Measurements from ENCODE around the gene FCRLB. TPM values are rescaled to one million over a fixed set of nuclear protein-coding genes. Genes with fewer than 3 reads are reported as not detected.
A peak's percentile ranks its signal among the peaks of the same experiment; 100 is the strongest.
"Not testable (repeated sequence)": the region's sequence is repeated elsewhere in the genome, so short reads cannot be mapped to it uniquely, and the experiment has no call there.

FCRLB gene, protein sequence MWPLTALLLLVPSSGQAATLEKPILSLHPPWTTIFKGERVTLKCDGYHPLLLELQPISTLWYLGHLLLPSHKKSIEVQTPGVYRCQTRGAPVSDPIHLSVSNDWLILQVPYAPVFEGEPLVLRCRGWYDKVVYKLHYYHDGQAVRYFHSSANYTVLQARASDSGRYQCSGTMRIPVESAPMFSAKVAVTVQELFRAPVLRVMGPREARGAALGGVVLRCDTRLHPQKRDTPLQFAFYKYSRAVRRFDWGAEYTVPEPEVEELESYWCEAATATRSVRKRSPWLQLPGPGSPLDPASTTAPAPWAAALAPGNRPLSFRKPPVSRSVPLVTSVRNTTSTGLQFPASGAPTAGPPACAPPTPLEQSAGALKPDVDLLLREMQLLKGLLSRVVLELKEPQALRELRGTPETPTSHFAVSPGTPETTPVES
- total RNA-seq, result 0.53 TPM

DNA sequence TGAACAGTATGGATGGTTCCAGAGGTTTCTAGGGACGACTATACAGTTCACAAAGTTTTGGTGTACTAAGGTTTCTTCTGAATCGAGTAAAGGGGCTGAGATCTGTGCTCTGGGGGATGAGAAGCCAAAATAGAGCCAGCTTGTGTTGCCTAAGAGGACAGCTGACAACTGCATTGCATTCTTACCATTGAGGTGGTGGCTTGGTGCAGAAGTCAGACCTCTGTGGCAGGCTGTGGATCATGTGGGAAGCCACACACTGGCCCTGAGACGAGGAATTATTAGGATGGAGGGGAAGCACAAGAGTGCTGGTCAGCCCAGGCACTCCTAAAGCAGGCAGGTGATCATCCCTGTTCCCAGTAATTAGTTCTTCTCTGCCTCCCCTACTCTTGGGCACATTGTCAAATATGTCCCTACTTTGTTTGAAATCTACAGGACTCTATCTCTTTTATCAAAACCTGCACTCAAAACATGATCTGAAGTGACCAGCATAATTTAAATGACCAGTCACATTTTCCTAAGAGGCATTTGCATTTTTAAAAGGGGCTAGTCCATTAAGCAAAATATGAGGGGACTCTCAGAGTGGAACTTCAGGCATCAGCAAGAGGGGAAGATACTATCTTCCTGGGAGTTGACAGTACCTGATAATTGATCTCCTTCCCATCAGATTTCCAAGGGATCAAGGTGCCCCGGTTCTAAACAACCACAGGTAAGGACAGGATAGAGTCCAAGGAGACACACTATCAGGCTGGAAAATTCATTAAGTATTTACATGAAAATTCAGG lies at the start of gene FCRLB:
TSS of gene FCRLB (plus strand) at position 589 of the 782 bp plus-strand sequence. CDS start 1,129 bp downstream, outside the sequence.
- ATAC-seq (no peak), DNase-seq (ENCODE audit: low spot score) (no peak)

DNA sequence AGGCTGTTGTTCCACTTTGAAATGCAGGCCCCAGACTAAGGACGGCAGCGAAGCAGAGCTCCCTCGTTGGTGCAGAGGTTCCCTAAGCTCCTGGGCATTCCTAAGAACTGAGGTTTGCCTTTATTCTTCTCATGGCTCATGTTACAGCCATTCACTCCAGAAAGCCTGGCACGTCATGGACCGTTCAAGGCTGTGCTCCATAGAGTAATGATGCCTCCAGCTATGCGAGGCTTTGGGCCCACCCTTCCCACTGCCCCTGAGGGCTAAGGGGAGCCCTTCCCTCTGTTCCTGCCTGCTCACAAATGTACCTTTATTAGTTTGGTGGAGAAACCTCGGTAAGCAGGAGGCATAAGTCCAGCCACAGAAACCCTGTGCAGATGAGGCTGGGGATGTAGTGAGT lies 47.9 kb upstream of the FCRLB start:
- DNase-seq (ENCODE audit: low spot score); ATAC-seq: not testable (repeated sequence)

DNA sequence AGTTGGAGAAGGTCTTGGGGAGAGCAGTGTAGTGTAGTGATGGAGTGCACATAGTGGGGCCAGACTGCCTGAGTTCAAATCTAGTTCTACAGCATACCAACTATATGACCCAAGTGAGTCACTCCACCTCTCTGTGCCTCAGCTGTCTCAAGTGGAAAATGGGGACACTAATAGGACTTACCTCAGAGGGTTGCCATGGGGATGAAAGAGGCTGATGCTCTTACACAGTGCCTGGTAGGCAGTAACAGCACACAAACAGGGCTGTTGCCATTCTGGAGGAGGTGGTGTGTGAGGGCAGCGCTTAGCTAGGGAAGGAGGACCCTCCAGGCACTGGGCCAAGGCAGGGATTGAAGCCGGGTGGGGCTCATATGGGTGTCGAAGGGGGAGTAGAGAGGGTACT lies 46.9 kb upstream of the FCRLB start:
- DNase-seq (ENCODE audit: low spot score); ATAC-seq: not testable (repeated sequence)

DNA sequence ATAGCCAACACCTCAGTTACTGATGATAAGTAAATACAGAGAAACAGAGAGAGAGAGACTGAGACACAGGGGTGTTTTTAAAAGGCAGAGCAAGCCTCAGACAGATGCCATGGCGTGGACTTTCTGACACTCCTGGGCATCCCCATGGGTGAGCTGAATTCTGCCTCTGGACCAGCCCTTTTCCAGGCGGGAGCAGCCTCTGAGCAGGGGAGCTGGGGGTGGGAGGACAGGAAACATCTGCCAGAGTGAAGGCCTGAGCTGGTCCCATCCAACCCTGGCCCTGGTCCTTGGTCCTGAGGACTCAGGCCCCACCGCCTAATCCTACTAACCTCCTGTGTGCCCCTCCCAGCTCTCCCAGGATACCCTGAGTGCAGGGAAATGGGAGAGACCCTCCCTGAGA lies 46.4 kb upstream of the FCRLB start:
- not testable (repeated sequence) for DNase-seq (ENCODE audit: low spot score); ATAC-seq

DNA sequence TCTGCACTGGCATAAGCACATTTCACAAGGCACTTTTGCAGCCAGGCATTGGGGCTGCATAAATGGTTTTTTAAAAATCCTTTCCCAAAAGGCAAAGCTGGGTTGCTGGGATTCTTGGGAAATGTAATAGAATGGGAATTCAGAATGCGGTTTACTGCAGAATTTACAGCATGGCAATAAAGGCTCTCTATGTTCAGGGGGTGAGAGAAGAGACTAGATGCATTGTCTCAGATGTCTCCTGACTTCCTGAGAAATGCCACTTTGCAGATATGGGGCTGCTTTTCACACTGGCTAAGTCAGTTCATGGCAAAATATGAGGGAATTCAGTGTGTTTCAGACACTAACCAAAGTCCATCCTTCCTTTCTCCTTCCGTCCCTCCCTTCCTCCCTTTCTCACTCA lies 44.9 kb upstream of the FCRLB start:
- no peak for DNase-seq (ENCODE audit: low spot score)
- no peak for ATAC-seq

DNA sequence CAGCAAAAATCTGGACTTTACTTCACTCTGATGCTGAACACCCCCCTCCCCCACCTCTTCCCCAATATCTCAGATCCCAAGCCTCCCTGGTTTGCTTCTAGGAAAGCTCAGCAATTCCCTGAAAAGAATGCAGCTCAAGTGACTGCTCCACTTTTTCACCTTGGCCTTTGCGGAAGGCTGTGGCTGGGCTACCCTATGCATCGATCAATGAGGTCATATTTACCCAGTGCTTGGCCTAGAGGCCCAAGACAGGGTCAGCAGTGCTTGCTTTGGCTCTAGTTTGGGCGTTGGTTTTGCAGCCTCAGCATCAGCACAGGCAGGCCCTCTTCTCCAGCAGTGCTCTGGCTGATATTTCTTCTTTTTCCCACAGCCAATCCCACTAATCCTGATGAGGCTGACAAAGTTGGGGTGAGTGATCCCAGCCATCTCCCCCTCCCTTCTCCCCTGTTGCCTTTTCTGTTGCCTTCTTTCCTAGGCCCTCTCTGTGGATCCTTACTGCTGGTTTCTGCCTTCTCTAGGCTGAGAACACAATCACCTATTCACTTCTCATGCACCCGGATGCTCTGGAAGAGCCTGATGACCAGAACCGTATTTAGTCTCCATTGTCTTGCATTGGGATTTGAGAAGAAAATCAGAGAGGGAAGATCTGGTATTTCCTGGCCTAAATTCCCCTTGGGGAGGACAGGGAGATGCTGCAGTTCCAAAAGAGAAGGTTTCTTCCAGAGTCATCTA lies 44.2 kb upstream of the FCRLB start:
- ATAC-seq, result peak; percentile 97
- DNase-seq (ENCODE audit: low spot score), result peak; percentile 72

DNA sequence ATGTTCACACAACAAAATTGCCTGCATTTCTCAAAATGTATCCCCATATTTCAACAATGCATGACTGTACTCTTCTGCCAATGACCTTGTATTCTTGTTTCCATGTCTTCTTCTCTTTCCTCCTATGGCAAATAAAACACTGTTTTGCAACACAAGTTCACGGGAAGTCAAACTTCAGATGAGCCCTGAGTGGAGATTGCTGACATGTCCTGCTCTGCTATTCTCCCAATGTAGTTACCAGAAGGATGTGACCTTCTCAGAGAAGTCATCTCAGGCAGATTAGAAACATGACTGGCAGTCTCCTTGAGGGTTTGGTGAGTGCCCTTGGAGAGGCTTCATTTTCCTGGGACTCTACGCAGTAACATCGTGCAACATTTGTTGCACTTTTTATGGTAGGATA lies 42.8 kb upstream of the FCRLB start:
- DNase-seq (ENCODE audit: low spot score) (no peak), ATAC-seq (peak; percentile 12)

DNA sequence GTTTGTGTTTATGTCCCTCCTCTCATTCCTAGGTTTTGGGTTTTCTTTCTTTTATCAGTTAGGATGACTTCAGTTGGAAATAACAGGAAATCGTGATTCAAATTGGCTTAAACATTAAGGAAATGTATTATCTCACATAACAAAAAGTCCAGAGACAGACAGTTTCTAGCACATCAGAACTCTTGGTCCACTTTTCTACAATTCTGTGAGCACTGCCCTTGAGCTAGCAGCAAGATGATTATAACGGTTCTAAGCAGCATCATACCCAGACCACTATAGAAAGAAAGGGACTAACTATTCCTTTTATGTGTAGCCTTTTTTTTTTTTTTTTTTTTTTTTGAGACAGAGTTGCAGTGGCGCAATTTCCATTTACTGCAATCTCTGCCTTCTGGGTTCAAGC lies 39.5 kb upstream of the FCRLB start:
- no peak for ATAC-seq
- DNase-seq (ENCODE audit: low spot score), result no peak

DNA sequence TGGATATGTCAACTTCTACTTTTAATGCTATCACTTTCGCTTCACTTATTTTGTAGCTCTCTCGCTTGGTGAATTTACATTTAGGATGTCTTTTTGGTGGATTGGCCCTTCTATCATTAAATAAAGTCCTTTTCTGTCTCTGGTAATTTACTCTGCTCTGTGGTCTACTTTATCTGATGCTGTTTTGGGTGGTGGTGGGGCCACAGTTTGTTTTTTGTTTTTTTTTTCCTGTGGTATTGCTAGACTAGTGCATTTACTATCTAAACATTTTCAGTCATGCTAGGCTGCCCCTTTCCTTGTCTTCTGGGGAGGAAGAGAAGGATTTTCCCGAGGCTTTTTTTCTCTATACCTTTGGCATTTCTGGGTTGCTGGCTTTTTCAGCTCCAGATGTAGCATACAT lies 32.4 kb upstream of the FCRLB start:
- no peak for DNase-seq (ENCODE audit: low spot score)
- ATAC-seq, result no peak

DNA sequence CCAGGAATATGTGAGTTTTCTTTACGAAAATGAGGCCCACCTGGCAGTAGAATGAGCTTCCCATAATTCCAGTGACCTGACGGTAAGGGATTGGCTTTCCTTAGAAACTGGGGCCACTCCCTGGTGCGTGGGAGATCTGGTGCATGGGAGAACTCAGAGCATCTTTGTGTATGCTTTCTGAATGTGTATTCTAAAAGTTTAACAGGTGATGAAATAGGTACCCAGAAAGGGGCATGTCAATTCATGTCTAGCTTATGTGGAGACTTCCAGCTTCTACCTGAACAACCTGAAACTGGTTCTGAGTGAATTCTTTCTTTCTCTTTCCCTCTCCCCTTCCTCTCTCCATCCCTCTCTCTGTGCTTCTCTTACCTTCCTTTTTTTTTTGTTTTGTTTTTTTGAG lies 29.5 kb upstream of the FCRLB start:
- ATAC-seq, result no peak

DNA sequence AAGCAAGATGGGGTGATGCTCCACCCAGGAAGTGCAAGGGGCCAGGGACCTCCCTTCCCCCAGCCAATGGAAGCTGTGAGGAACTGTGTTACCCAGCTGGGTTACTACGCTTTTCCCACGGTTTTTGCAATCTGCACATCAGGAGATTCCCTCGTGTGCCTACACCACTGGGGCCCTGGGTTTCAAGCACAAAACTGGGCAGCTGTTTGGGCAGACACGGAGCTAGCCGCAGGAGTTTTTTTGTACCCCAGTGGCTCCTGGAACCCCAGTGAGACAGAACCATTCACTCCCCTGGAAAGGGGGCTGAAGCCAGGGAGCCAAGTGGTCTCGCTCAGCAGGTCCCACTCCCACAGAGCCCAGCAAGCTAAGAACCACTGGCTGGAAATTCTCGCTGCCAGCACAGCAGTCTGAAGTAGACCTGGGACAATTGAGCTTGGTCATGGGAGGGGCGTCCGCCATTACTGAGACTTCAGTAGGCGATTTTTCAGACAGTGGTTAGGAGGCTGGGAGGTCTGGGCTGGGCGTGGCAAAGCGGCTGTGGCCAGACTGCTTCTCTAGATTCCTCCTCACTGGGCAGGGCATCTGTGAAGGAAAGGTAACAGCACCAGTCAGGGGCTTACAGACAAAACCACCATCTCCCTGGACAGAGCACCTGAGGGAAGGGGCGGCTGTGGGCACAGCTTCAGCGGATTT lies 28.2 kb upstream of the FCRLB start:
- DNase-seq (ENCODE audit: low spot score); ATAC-seq: not testable (repeated sequence)

More for the DNA sequence above, 29.5 kb upstream of the FCRLB start:
- DNase-seq (ENCODE audit: low spot score), result no peak

DNA sequence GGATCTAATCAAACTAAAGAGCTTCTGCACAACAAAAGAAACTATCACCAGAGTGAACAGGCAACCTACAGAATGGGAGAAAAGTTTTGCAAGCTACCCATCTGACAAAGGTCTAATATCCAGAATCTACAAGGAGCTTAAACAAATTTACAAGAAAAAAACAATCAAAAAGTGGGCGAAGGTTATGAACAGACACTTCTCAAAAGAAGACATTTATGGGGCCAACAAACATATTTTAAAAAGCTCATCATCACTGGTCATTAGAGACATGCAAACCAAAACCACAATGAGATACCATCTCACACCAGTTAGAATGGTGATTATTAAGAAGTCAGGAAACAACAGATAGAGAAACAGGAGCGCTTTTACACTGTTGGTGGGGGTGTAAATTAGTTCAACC lies 23.0 kb upstream of the FCRLB start:
- ATAC-seq; DNase-seq (ENCODE audit: low spot score): not testable (repeated sequence)

DNA sequence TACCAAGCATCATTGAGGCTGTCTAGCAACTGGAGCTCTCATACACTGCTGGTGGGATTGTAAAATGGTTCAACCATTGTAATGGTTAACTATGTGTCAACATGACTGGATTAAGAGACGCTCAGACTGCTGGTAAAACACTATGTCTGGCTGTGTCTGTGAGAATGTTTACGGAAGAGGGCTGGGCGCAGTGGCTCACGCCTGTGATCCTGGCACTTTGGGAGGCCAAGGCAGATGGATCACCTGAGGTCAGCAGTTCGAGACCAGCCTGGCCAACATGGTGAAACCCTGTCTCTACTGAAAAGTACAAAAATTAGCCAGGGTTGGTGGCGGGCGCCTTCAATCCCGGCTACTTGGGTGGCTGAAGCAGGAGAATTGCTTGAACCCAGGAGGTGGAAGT lies 19.1 kb upstream of the FCRLB start:
- ATAC-seq (peak; percentile 60), DNase-seq (ENCODE audit: low spot score) (no peak)

DNA sequence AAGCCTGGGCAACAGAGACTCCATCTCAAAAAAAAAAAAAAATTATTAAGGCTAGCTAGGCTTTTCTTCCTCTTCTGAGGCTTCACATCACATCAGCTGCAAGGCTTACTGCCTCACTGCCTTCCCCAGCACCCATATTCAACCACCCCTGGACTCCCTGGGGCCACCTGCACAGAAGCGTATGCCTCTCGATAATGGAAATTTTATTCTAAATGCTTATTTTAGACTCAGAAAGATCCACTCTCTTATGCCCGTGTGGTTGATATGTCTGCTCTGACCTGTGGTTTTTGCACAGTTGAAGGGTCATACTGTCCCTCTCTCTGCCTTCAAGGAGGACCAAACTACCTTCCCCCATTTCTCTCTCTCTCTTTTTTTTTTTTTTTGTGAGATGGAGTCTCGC lies 15.8 kb upstream of the FCRLB start:
- no peak for ATAC-seq
- DNase-seq (ENCODE audit: low spot score), result no peak

DNA sequence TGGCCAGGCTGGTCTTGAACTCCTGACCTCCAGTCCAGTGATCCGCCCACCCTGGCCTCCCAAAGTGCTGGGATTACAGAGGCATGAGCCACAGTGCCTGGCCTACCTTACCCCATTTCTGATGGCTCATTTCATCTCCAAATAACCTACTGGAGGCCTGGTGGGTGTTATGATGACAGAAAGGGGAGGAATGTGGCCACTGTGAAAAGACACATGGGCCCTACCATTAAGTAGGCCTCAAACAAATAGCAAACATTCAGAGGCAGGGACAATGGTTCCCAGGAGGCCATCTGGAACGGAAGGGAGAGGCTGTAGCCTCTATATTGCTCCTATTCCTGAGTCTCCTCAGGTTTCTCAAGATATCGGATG lies 15.2 kb upstream of the FCRLB start:
- DNase-seq (ENCODE audit: low spot score) (no peak), ATAC-seq (no peak)

DNA sequence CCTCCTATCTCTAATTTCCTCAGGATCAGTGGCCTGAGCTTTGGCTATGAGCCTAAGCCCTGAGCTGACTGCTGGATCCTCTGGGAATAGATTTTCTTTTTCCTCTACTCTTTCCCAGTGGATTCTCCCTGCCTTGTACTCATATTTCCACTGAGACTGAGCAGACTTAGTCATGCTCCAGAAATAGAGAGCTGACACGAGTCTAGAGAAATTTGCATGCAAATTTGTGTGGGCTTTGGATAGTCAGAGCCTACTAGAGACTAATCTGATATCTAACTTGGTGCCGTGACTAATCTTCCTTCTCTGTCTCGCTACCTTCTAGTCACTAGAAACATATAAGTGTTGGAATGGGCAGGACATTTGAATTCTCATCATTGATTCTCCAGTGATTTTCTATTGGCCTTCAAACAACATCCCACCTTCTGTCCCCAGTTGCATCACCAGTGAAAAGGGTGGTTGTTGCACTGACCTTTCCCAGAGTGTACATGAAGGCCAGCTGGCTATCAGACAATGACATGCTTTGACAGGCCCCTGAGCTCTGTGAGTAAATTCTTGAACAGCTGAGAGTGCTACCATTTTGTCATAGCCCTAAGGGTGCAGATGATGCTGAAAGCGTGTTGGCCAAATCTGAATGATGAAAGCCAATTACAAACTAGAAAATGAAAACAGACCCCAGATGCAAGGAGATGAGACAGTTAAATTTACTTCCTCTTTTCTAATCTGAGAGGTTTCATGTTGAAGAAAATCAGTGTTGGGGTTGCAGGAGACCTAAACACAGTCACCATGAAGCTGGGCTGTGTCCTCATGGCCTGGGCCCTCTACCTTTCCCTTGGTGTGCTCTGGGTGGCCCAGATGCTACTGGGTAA lies 14.6 kb upstream of the FCRLB start, which contains the start of gene FCRLA:
TSS of gene FCRLA (plus strand) at position 748 of the 866 bp plus-strand sequence. CDS start at position 784, 36 bp downstream.
- no peak for DNase-seq (ENCODE audit: low spot score)
- no peak for ATAC-seq

DNA sequence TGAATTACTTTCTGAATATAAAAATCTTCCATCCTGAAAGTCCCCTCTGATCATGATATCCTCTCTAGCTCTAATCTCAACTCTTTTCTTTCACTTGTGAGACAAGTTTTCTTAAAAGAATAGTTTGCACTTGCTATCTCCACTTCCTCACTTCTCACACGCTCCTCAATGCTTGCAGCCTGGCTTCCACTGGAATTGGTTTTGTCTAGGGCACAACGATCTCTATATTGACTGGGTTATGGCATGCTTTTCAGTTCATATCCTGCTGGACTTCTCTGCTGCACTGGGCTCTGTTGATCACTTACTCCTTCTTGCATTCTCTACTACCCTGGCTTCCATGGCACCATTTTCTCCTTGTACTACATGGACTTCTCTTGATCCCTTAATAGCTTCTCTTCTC lies 13.8 kb upstream of the FCRLB start:
- ATAC-seq, result no peak
- DNase-seq (ENCODE audit: low spot score), result no peak

DNA sequence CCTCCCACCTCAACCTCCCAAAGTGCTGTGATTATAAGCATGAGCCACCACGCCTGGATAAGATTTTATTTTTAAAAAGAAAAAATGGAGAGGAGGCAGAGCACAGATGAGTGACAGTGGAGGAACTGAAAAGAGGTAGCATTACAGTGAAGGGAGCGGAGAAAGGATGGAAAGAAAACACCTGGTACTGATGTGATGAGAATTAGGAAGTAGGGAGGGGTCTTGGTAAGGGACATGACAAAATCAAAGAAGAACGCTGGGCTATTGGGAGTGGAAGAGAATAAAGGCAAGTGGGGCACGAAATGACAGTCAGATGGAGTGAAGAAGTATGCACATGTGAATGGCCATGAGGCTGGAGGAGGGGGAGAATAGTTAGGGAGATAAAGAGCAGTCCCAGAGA lies 12.0 kb upstream of the FCRLB start:
- DNase-seq (ENCODE audit: low spot score) (no peak), ATAC-seq (no peak)

DNA sequence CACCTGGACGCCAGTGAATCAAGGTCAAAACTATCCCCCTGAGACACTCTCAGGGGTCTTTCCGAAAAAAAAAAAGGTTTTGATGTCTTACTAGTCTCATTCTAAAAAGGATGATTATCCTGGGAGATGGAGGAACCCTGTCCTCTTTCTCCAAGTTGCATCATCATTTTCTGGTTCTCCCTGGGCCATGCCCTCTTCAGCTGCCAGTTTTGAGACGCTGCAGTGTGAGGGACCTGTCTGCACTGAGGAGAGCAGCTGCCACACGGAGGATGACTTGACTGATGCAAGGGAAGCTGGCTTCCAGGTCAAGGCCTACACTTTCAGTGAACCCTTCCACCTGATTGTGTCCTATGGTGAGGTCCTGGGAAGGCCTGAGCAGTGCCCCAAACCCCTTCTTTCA lies 10.8 kb upstream of the FCRLB start:
- DNase-seq (ENCODE audit: low spot score), result no peak
- ATAC-seq, result no peak
